ENCODE measurements around the gene SPG11. TPM values are rescaled to one million over a fixed set of nuclear protein-coding genes. Genes with fewer than 3 reads are reported as not detected.
A peak's percentile ranks its signal among the peaks of the same experiment; 100 is the strongest.

The SPG11 gene
- total and polyA plus RNA-seq, 2 experiments from 2014 or later = 23.3 to 42.2 TPM

DNA sequence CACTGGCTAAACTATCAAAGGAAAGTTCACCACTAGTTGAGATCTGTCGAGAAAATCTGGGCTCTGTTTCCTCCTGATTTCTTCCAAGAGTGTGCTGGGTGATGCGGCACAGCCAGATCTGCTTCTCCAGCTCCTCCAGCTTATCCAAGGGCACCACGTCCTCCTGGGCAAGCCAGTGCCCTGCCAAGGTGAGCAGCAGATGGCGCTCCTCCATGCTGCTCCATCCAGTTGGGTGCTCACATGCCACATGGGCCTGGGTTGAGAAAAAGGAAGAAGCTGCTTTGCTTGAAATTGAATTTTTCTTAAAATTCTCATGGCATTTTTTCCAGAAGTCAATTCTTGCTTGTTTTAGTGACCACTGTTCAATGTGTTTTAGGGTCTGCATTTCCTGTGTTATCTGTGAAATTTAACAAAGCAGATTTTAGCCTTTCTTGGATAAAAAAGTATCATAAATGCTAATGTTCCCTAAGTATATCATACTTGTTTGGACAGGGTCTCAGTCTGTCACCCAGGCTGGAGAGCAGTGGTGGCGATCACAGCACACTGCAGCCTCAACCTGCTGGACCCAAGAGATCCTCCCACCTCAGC, 79.2 kb downstream of the SPG11 start:
- H3K36me3 Mint-ChIP-seq (ENCODE audit: low read depth) = peaks cover 53% of the 10 kb centered on the region

DNA sequence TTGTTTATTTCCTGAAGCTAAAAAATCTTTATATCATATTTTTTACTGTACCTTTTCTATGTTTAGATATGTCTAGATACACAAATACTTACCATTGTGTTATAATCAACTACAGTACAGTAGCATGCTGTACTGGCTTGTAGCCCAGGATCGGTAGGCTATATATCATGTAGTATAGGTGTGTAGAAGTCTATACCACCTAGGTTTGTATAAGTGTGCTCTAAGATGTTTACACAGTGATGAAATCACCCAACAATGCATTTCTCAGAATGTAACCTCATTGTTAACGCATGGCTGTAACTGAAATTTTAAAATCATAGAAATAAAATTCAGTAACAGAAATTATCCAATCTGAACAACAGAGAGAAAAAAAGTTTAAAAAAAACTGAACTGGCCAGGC, 83.4 kb downstream of the SPG11 start:
- no peak overlapping the region for H3K27ac Mint-ChIP-seq
- Histone ChIP-seq H3K4me2 (no peak overlapping the region), H3K4me3 (no peak overlapping the region), H3K4me1 (ENCODE audit: insufficient read depth) (no peaks in the 10 kb centered on the region), H3K27ac (ENCODE audit: low read depth) (no peak overlapping the region), H3F3A (replicated peaks; ENCODE audit: low read depth) (no peaks in the 10 kb centered on the region), H3K36me3 (ENCODE audit: insufficient read depth) (peaks cover 7% of the 10 kb centered on the region), H2AFZ (no peak overlapping the region), H3K79me2 (replicated peaks; ENCODE audit: insufficient read depth) (no peaks in the 10 kb centered on the region), H4K20me1 (replicated peaks; ENCODE audit: insufficient read depth) (no peaks in the 10 kb centered on the region), H3K27me3 (ENCODE audit: insufficient read depth) (no peaks in the 10 kb centered on the region), H3K9me2 (ENCODE audit: insufficient read depth) (no peaks in the 10 kb centered on the region)
- no peaks in the 10 kb centered on the region for H3K9me3 Mint-ChIP-seq
- H3K27me3 Mint-ChIP-seq (ENCODE audit: insufficient read depth, low read depth, poor library complexity) = peaks cover 1% of the 10 kb centered on the region
- peaks cover 33% of the 10 kb centered on the region; the same call in 2 of the 3 replicates for H3K36me3 Mint-ChIP-seq (ENCODE audit: low read depth)
- H3K4me3 Mint-ChIP-seq = no peak overlapping the region
- no peaks in the 10 kb centered on the region for H3K4me1 Mint-ChIP-seq
- no peak for ATAC-seq
- DNase-seq (ENCODE audit: low spot score) = no peak
- TF ChIP-seq, protein P1, sequence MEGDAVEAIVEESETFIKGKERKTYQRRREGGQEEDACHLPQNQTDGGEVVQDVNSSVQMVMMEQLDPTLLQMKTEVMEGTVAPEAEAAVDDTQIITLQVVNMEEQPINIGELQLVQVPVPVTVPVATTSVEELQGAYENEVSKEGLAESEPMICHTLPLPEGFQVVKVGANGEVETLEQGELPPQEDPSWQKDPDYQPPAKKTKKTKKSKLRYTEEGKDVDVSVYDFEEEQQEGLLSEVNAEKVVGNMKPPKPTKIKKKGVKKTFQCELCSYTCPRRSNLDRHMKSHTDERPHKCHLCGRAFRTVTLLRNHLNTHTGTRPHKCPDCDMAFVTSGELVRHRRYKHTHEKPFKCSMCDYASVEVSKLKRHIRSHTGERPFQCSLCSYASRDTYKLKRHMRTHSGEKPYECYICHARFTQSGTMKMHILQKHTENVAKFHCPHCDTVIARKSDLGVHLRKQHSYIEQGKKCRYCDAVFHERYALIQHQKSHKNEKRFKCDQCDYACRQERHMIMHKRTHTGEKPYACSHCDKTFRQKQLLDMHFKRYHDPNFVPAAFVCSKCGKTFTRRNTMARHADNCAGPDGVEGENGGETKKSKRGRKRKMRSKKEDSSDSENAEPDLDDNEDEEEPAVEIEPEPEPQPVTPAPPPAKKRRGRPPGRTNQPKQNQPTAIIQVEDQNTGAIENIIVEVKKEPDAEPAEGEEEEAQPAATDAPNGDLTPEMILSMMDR (conservative IDR thresholded peaks at IDR 0.05; ENCODE audit: low read depth in 2 of 2) = no peak
- TF ChIP-seq ZNF114 (CRISPR knock-in tag; IDR thresholded peaks at IDR 0.05) (no peak), ZNF331 (CRISPR knock-in tag; IDR thresholded peaks at IDR 0.05; ENCODE audit: low read depth) (no peak), POLR2AphosphoS5 (IDR thresholded peaks at IDR 0.05; ENCODE audit: low read depth) (no peak), NANOG (IDR thresholded peaks at IDR 0.05; ENCODE audit: borderline replicate concordance) (no peak), STAT1 (IDR thresholded peaks at IDR 0.05; ENCODE audit: unreplicated experiment) (no peak)
- TF ChIP-seq, protein P2, sequence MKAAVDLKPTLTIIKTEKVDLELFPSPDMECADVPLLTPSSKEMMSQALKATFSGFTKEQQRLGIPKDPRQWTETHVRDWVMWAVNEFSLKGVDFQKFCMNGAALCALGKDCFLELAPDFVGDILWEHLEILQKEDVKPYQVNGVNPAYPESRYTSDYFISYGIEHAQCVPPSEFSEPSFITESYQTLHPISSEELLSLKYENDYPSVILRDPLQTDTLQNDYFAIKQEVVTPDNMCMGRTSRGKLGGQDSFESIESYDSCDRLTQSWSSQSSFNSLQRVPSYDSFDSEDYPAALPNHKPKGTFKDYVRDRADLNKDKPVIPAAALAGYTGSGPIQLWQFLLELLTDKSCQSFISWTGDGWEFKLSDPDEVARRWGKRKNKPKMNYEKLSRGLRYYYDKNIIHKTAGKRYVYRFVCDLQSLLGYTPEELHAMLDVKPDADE (IDR thresholded peaks at IDR 0.05) = no peak

More for the DNA sequence above, 79.2 kb downstream of the SPG11 start:
- Histone ChIP-seq H2AFZ (no peak overlapping the region), H3K4me3 (no peak overlapping the region), H3K4me1 (ENCODE audit: insufficient read depth) (no peaks in the 10 kb centered on the region), H3K27ac (ENCODE audit: low read depth) (no peak overlapping the region), H3K4me2 (no peak overlapping the region), H3K27me3 (ENCODE audit: insufficient read depth) (no peaks in the 10 kb centered on the region), H4K20me1 (replicated peaks; ENCODE audit: insufficient read depth) (no peaks in the 10 kb centered on the region; the same call in 1 of the 2 replicates), H3K36me3 (ENCODE audit: insufficient read depth) (peaks cover 16% of the 10 kb centered on the region), H3K79me2 (replicated peaks; ENCODE audit: insufficient read depth) (no peaks in the 10 kb centered on the region), H3K9me2 (ENCODE audit: insufficient read depth) (no peaks in the 10 kb centered on the region), H3F3A (replicated peaks; ENCODE audit: low read depth) (no peaks in the 10 kb centered on the region)
- DNase-seq (ENCODE audit: low spot score) (peak; percentile 66), ATAC-seq (peak; percentile 97)
- TF ChIP-seq, protein P2 (IDR thresholded peaks at IDR 0.05) = no peak
- no peak for TF ChIP-seq EZH2phosphoT487 (IDR thresholded peaks at IDR 0.05; ENCODE audit: unreplicated experiment)
- TF ChIP-seq, protein P1 (conservative IDR thresholded peaks at IDR 0.05; ENCODE audit: low read depth in 2 of 2) = peak; percentile 70 to 87
- Mint-ChIP-seq H3K4me1 (no peaks in the 10 kb centered on the region), H3K4me3 (no peak overlapping the region), H3K27ac (no peak overlapping the region), H3K27me3 (ENCODE audit: insufficient read depth, low read depth, poor library complexity) (peaks cover 2% of the 10 kb centered on the region), H3K9me3 (no peaks in the 10 kb centered on the region)

All from GM23338 (cell line).